Measurements from ENCODE around the gene DXO.

The DXO gene

GRCh38 chr6:31922942-31923341 is 49.0 kb downstream of the DXO start:
- DNase-seq, result no peak

- no peak for DNase-seq
Observed at GRCh38 chr6:31920811-31921210, 51.1 kb downstream of the DXO start.
